HCT116 (cell line): ENCODE data around the gene NAT16. TPM values are rescaled to one million over a fixed set of nuclear protein-coding genes. Genes with fewer than 3 reads are reported as not detected.

Experiments used
- ATAC-seq: fragments of 200-7000 bp; cut with Tn5 transposase; 2 replicates; pipeline ENCODE4 v1.9.1; 2020; ENCODE audit warnings: mild to moderate bottlenecking, moderate library complexity
- BruUV-seq: library from RNA; stranded (reverse); fragments of 400-500 nt; replicated peaks from 2 replicates; lab custom pipeline; 2021; lab: Mats Ljungman, UMichigan
- CTCF ChIA-PET: fragments of 300-600 bp; sonication (Branson Sonifier 250); formaldehyde crosslinking; loops from one replicate; lab custom pipeline; 2021; ENCODE audit warnings: antibody characterized with exemption; lab: Charles Lee
- POLR2A ChIA-PET: fragments of 300-600, 350-600 bp; sonication (Branson Sonifier 250); formaldehyde crosslinking; loops from one replicate; lab custom pipeline; 2021; ENCODE audit warnings: antibody characterized with exemption; lab: Charles Lee
- RAD21 ChIA-PET, 2 experiments: fragments of 300-600 bp; sonication (Branson Sonifier 250); formaldehyde crosslinking; loops; one replicate each; lab custom pipeline; 2023; ENCODE audit warnings: low total read pairs in 2 of 2; ENCODE audit not compliant: uncharacterized antibody in 2 of 2, unreplicated experiment in 2 of 2, low non-redundant PET in 1 of 2; lab: Charles Lee
- DNase-seq: peaks from one replicate; pipeline ENCODE4 v3.0.0-alpha.2; 2010; ENCODE audit warnings: low read depth, low spot score
- H2AFZ ChIP-seq: fragments of 200-600 bp; shearing (Covaris generic), sonication (generic); 2 replicates; pipeline ENCODE4 v1.6.1; 2017; ENCODE audit warnings: low read depth, mixed run types, mixed read lengths, antibody characterized with exemption, low read length; ENCODE audit not compliant: poor library complexity, severe bottlenecking
- H3K27ac ChIP-seq: 2 replicates; pipeline ENCODE4 v1.5.1; 2012; ENCODE audit warnings: low read depth, low read length
- H3K27me3 ChIP-seq: fragments of 200-600 bp; sonication (generic); 2 replicates; pipeline ENCODE4 v1.6.1; 2016; ENCODE audit warnings: mixed run types, low read length, mixed read lengths; ENCODE audit not compliant: insufficient read depth
- H3K36me3 ChIP-seq, 2 experiments: fragments of 200-500 bp in 1 of 2; fragments of 200-600 bp in 1 of 2; sonication (Bioruptor generic) in 1 of 2; sonication (generic) in 1 of 2; 2 replicates each; pipeline versions ENCODE4 v1.5.1 to v1.6.1; 2014 to 2016; ENCODE audit warnings: low read length in 2 of 2, inconsistent platforms in 1 of 2, mixed read lengths in 1 of 2, mixed run types in 1 of 2; ENCODE audit not compliant: insufficient read depth in 2 of 2, control insufficient read depth in 1 of 2
- H3K4me1 ChIP-seq, 2 experiments: fragments of 200-600 bp in 1 of 2; sonication (generic) in 1 of 2; 2 replicates each; pipeline versions ENCODE4 v1.5.1 to v1.6.1; 2012 to 2017; ENCODE audit warnings: low read length in 2 of 2, inconsistent platforms in 1 of 2, mild to moderate bottlenecking in 1 of 2, mixed read lengths in 1 of 2, mixed run types in 1 of 2, moderate library complexity in 1 of 2; ENCODE audit not compliant: insufficient read depth in 2 of 2, control insufficient read depth in 1 of 2
- H3K4me2 ChIP-seq: fragments of 200-600 bp; sonication (generic); 2 replicates; pipeline ENCODE4 v1.6.1; 2017; ENCODE audit warnings: mixed run types, low read length, mixed read lengths
- H3K4me3 ChIP-seq, 2 experiments: fragments of 200-600 bp in 1 of 2; sonication (generic) in 1 of 2; replicated peaks in 1 of 2; 2 replicates each; pipeline ENCODE4 v1.5.1; 2011 to 2016; ENCODE audit warnings: low read length in 2 of 2, control low read depth in 1 of 2, low read depth in 1 of 2, mild to moderate bottlenecking in 1 of 2, mixed read lengths in 1 of 2, mixed run types in 1 of 2
- H3K79me2 ChIP-seq: fragments of 200-600 bp; sonication (generic); 2 replicates; pipeline ENCODE4 v1.6.1; 2017; ENCODE audit warnings: mild to moderate bottlenecking, mixed run types, low read length, moderate library complexity, mixed read lengths; ENCODE audit not compliant: insufficient read depth
- H3K9ac ChIP-seq: fragments of 200-600 bp; sonication (generic); 2 replicates; pipeline ENCODE4 v1.6.1; 2016; ENCODE audit warnings: low read length, mixed read lengths
- H3K9me2 ChIP-seq: fragments of 200-600 bp; sonication (generic), shearing (Covaris generic); 2 replicates; pipeline ENCODE4 v1.6.1; 2017; ENCODE audit warnings: mixed run types, mild to moderate bottlenecking, moderate library complexity; ENCODE audit not compliant: insufficient read depth
- H3K9me3 ChIP-seq, 2 experiments: fragments of 200-500 bp in 1 of 2; fragments of 200-600 bp in 1 of 2; sonication (Bioruptor generic) in 1 of 2; sonication (generic) in 1 of 2; 2 replicates each; pipeline ENCODE4 v1.6.1; 2014 to 2017; ENCODE audit warnings: low read length in 2 of 2, mixed read lengths in 2 of 2, inconsistent platforms in 1 of 2, low read depth in 1 of 2, mild to moderate bottlenecking in 1 of 2, mixed run types in 1 of 2, moderate library complexity in 1 of 2; ENCODE audit not compliant: control insufficient read depth in 1 of 2, insufficient read depth in 1 of 2
- H4K20me1 ChIP-seq: fragments of 200-600 bp; sonication (generic), shearing (Covaris generic); 2 replicates; pipeline ENCODE4 v1.6.1; 2017; ENCODE audit warnings: mixed run types, mild to moderate bottlenecking, moderate library complexity; ENCODE audit not compliant: insufficient read depth
- CBX3 ChIP-seq: IDR thresholded peaks from 2 replicates; pipeline ENCODE4 v1.6.1; 2012; ENCODE audit warnings: low read depth
- CEBPB ChIP-seq: IDR thresholded peaks from 2 replicates; pipeline ENCODE4 v1.6.1; 2012; ENCODE audit warnings: low read depth
- ELF1 ChIP-seq: IDR thresholded peaks from 2 replicates; pipeline ENCODE4 v1.6.1; 2012; ENCODE audit warnings: low read depth, borderline replicate concordance
- EZH2phosphoT487 ChIP-seq: fragments of 200-600 bp; IDR thresholded peaks from 2 replicates; pipeline ENCODE4 v1.6.1; 2018; ENCODE audit warnings: antibody characterized with exemption, borderline replicate concordance
- POLR2A ChIP-seq: IDR thresholded peaks from 2 replicates; pipeline ENCODE4 v1.7.0; 2011; ENCODE audit warnings: borderline replicate concordance; ENCODE audit not compliant: insufficient read depth, insufficient read length; ENCODE audit errors: extremely low read depth
- RAD21 ChIP-seq: IDR thresholded peaks from 2 replicates; pipeline ENCODE4 v1.6.1; 2012; ENCODE audit warnings: low read depth, mild to moderate bottlenecking
- SIN3A ChIP-seq: IDR thresholded peaks from 2 replicates; pipeline ENCODE4 v1.6.1; 2012; ENCODE audit warnings: low read depth
- SP1 ChIP-seq: IDR thresholded peaks from 2 replicates; pipeline ENCODE4 v1.6.1; 2012; ENCODE audit warnings: low read depth
- SRF ChIP-seq: IDR thresholded peaks from 2 replicates; pipeline ENCODE4 v1.6.1; 2012; ENCODE audit warnings: low read depth
- TCF7L2 ChIP-seq: IDR thresholded peaks from 2 replicates; pipeline ENCODE4 v1.7.0; 2011; ENCODE audit warnings: borderline replicate concordance, inconsistent platforms; ENCODE audit not compliant: insufficient read depth, insufficient read length; ENCODE audit errors: extremely low read depth
- ZFX ChIP-seq: fragments of 450-650 bp; IDR thresholded peaks from 2 replicates; pipeline ENCODE4 v1.6.1; 2017
- ZNF274 ChIP-seq: fragments of 200-500 bp; sonication (Bioruptor generic); IDR thresholded peaks from 2 replicates; pipeline ENCODE4 v1.6.1; 2014; ENCODE audit warnings: mild to moderate bottlenecking, low read depth, low read length, inconsistent platforms
- intact Hi-C: fragments of 100-400 bp; cut with micrococcal nuclease; formaldehyde crosslinking; loops from 2 replicates; pipeline ENCODE4 v1.10.0; 2022
- total RNA-seq: library from RNA; stranded (reverse); gene quantifications from one replicate; pipeline ENCODE4 v1.2.1, GENCODE V29; 2021; ENCODE audit not compliant: unreplicated experiment
- TF ChIP-seq, protein P1 (sequence below): IDR thresholded peaks from 2 replicates; pipeline ENCODE4 v1.6.1; 2012
- TF ChIP-seq, protein P2 (sequence below): IDR thresholded peaks from 2 replicates; pipeline ENCODE4 v1.6.1; 2011; ENCODE audit warnings: mild to moderate bottlenecking, low read length, moderate library complexity; ENCODE audit not compliant: insufficient replicate concordance; ENCODE audit errors: extremely low read depth
- TF ChIP-seq, protein P3 (sequence below): IDR thresholded peaks from 2 replicates; pipeline ENCODE4 v1.6.1; 2012; ENCODE audit warnings: low read depth

Gene NAT16
- total RNA-seq, 1 experiment from 2014 or later = 2.0 TPM

DNA sequence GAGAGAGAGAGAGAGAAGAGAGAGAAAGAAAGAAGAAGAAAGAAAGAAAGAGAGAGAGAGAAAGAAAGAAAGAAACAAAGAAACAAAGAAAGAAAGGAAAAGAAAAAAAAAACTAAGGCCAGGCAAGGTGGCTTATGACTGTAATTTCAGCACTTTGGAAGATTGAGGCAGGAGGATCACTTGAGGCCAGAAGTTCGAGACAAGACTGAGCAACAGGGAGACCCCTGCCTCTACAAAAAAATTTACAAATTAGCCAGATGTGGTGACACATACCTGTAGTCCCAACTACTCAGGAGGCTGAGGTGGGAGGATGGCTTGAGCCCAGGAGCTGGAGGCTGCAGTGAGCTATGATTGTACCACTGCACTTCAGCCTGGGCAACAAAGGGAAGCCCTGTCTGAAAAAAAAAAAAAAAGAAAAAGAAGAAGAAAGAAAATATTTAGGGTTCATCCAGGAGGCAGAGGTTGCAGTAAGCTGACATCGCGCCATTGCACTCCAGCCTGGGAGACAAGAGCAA, 50.4 kb downstream of the NAT16 start:
- H3K27me3 ChIP-seq = no peaks in the 10 kb centered on the region
- no peak overlapping the region for H3K27ac ChIP-seq
- H3K4me3 ChIP-seq = no peak overlapping the region
- POLR2A ChIA-PET = no interaction called here
- ATAC-seq = no peak
- no peak overlapping the region for H3K4me2 ChIP-seq
- no peak overlapping the region for H3K9ac ChIP-seq
- TF ChIP-seq CBX3 (no peak), CEBPB (no peak), POLR2A (no peak), SP1 (no peak), SIN3A (no peak), EZH2phosphoT487 (no peak), ZFX (no peak), ELF1 (no peak), RAD21 (no peak), ZNF274 (no peak), TCF7L2 (no peak), SRF (no peak)
- TF ChIP-seq, protein P1, sequence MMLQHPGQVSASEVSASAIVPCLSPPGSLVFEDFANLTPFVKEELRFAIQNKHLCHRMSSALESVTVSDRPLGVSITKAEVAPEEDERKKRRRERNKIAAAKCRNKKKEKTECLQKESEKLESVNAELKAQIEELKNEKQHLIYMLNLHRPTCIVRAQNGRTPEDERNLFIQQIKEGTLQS = no peak
- TF ChIP-seq, protein P2, sequence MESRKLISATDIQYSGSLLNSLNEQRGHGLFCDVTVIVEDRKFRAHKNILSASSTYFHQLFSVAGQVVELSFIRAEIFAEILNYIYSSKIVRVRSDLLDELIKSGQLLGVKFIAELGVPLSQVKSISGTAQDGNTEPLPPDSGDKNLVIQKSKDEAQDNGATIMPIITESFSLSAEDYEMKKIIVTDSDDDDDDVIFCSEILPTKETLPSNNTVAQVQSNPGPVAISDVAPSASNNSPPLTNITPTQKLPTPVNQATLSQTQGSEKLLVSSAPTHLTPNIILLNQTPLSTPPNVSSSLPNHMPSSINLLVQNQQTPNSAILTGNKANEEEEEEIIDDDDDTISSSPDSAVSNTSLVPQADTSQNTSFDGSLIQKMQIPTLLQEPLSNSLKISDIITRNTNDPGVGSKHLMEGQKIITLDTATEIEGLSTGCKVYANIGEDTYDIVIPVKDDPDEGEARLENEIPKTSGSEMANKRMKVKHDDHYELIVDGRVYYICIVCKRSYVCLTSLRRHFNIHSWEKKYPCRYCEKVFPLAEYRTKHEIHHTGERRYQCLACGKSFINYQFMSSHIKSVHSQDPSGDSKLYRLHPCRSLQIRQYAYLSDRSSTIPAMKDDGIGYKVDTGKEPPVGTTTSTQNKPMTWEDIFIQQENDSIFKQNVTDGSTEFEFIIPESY = no peak
- TF ChIP-seq, protein P3, sequence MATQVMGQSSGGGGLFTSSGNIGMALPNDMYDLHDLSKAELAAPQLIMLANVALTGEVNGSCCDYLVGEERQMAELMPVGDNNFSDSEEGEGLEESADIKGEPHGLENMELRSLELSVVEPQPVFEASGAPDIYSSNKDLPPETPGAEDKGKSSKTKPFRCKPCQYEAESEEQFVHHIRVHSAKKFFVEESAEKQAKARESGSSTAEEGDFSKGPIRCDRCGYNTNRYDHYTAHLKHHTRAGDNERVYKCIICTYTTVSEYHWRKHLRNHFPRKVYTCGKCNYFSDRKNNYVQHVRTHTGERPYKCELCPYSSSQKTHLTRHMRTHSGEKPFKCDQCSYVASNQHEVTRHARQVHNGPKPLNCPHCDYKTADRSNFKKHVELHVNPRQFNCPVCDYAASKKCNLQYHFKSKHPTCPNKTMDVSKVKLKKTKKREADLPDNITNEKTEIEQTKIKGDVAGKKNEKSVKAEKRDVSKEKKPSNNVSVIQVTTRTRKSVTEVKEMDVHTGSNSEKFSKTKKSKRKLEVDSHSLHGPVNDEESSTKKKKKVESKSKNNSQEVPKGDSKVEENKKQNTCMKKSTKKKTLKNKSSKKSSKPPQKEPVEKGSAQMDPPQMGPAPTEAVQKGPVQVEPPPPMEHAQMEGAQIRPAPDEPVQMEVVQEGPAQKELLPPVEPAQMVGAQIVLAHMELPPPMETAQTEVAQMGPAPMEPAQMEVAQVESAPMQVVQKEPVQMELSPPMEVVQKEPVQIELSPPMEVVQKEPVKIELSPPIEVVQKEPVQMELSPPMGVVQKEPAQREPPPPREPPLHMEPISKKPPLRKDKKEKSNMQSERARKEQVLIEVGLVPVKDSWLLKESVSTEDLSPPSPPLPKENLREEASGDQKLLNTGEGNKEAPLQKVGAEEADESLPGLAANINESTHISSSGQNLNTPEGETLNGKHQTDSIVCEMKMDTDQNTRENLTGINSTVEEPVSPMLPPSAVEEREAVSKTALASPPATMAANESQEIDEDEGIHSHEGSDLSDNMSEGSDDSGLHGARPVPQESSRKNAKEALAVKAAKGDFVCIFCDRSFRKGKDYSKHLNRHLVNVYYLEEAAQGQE = no peak
- TF ChIP-seq, all 23 proteins: peak for 0
- no TSS peak for BruUV-seq
- no peak for DNase-seq
- H3K9me3 ChIP-seq = no peaks in the 10 kb centered on the region
- H4K20me1 ChIP-seq = no peaks in the 10 kb centered on the region
- H3K9me2 ChIP-seq = no peaks in the 10 kb centered on the region
- H3K4me1 ChIP-seq = peaks cover 31 to 50% of the 10 kb centered on the region in 2 experiments
- RAD21 ChIA-PET = no interaction called here
- no peak overlapping the region for H2AFZ ChIP-seq
- CTCF ChIA-PET = interaction anchor here (0.7 kb wide), 1 partner anchor 13 kb away, joined by 3 read pairs; no protein-coding TSS in a partner anchor
- intact Hi-C loops = no loop called here
- no peaks in the 10 kb centered on the region for H3K79me2 ChIP-seq
- peaks cover 0 to 5% of the 10 kb centered on the region in 2 experiments; a peak in 1 of 4 replicates for H3K36me3 ChIP-seq
